Liver (tissue), 9 donors: ENCODE measurements around the gene NTNG1. TPM values are rescaled to one million over a fixed set of nuclear protein-coding genes. Genes with fewer than 3 reads are reported as not detected.

ENCODE experiments used
- DNase-seq: peaks from one replicate; pipeline ENCODE4 v3.0.0-alpha.2; 2017; ENCODE audit warnings: low spot score
- H3K27ac ChIP-seq, 2 donors: one replicate each; pipeline ENCODE4 v1.7.0; 2013; ENCODE audit warnings: inconsistent platforms in 2 of 2, low read length in 2 of 2, control low read depth in 1 of 2, low read depth in 1 of 2, mild to moderate bottlenecking in 1 of 2
- H3K27me3 ChIP-seq, 4 donors: one replicate each; pipeline versions ENCODE4 v1.6.1 to v1.7.0; 2013; ENCODE audit warnings: low read length in 3 of 4, inconsistent platforms in 1 of 4, mild to moderate bottlenecking in 1 of 4, moderate library complexity in 1 of 4; ENCODE audit not compliant: control insufficient read depth in 4 of 4, insufficient read depth in 4 of 4
- H3K36me3 ChIP-seq, 4 donors: one replicate each; pipeline versions ENCODE4 v1.6.1 to v1.7.0; 2013; ENCODE audit warnings: low read length in 3 of 4, mild to moderate bottlenecking in 3 of 4, low read depth in 1 of 4, moderate library complexity in 1 of 4; ENCODE audit not compliant: control insufficient read depth in 4 of 4, insufficient read depth in 3 of 4
- H3K4me1 ChIP-seq, 4 donors: one replicate each; pipeline versions ENCODE4 v1.6.1 to v1.7.0; 2013; ENCODE audit warnings: low read length in 3 of 4, mild to moderate bottlenecking in 3 of 4, moderate library complexity in 1 of 4; ENCODE audit not compliant: control insufficient read depth in 4 of 4, insufficient read depth in 4 of 4
- H3K4me3 ChIP-seq, 3 donors: one replicate each; pipeline versions ENCODE4 v1.6.1 to v1.7.0; 2013; ENCODE audit warnings: low read length in 3 of 3, control low read depth in 1 of 3, low read depth in 1 of 3, mild to moderate bottlenecking in 1 of 3
- H3K9ac ChIP-seq, 2 donors: one replicate each; pipeline ENCODE4 v1.7.0; 2013; ENCODE audit warnings: low read length in 2 of 2, mild to moderate bottlenecking in 2 of 2, moderate library complexity in 2 of 2, control low read depth in 1 of 2, low read depth in 1 of 2
- H3K9me3 ChIP-seq, 4 donors: one replicate each; pipeline versions ENCODE4 v1.6.1 to v1.7.0; 2013; ENCODE audit warnings: low read length in 3 of 4; ENCODE audit not compliant: control insufficient read depth in 4 of 4
- EGR1 ChIP-seq, 2 donors: IDR thresholded peaks; 2 replicates each; pipeline ENCODE4 v1.6.1; 2016 to 2018; ENCODE audit warnings: antibody characterized with exemption in 2 of 2, low read depth in 2 of 2
- FOXA2 ChIP-seq: IDR thresholded peaks from 2 replicates; pipeline ENCODE4 v1.6.1; 2016; ENCODE audit warnings: antibody characterized with exemption
- GABPA ChIP-seq, 2 donors: IDR thresholded peaks in 1 of 2; conservative IDR thresholded peaks in 1 of 2; 2 replicates each; pipeline ENCODE4 v1.6.1; 2016; ENCODE audit warnings: antibody characterized with exemption in 2 of 2, mild to moderate bottlenecking in 1 of 2, moderate library complexity in 1 of 2
- HNF4A ChIP-seq, 2 donors: conservative IDR thresholded peaks; 2 replicates each; pipeline ENCODE4 v1.6.1; 2016; ENCODE audit warnings: antibody characterized with exemption in 2 of 2, mild to moderate bottlenecking in 2 of 2
- HNF4G ChIP-seq: IDR thresholded peaks from 2 replicates; pipeline ENCODE4 v1.6.1; 2016; ENCODE audit warnings: antibody characterized with exemption
- JUND ChIP-seq, 2 donors: IDR thresholded peaks; 2 replicates each; pipeline ENCODE4 v1.6.1; 2016; ENCODE audit warnings: antibody characterized with exemption in 2 of 2
- MAX ChIP-seq: IDR thresholded peaks from 2 replicates; pipeline ENCODE4 v1.6.1; 2016; ENCODE audit warnings: antibody characterized with exemption
- NR2F2 ChIP-seq: IDR thresholded peaks from 2 replicates; pipeline ENCODE4 v1.6.1; 2016; ENCODE audit warnings: antibody characterized with exemption
- RAD21 ChIP-seq, 2 donors: IDR thresholded peaks; 2 replicates each; pipeline ENCODE4 v1.6.1; 2016; ENCODE audit warnings: antibody characterized with exemption in 2 of 2, mild to moderate bottlenecking in 2 of 2
- RXRA ChIP-seq, 2 donors: IDR thresholded peaks; 2 replicates each; pipeline ENCODE4 v1.6.1; 2017 to 2018; ENCODE audit warnings: antibody characterized with exemption in 2 of 2, mild to moderate bottlenecking in 1 of 2
- SP1 ChIP-seq: IDR thresholded peaks from 2 replicates; pipeline ENCODE4 v1.6.1; 2018; ENCODE audit warnings: antibody characterized with exemption, mild to moderate bottlenecking
- YY1 ChIP-seq: IDR thresholded peaks from 2 replicates; pipeline ENCODE4 v1.6.1; 2016; ENCODE audit warnings: antibody characterized with exemption, mild to moderate bottlenecking
- WGBS: extraction: QIAGEN DNeasy Blood & Tissue Kit; methylation state at CpG from one replicate; pipeline ENCODE4 v1.1.7; 2013; 5-methylcytosine and 5-hydroxymethylcytosine counted together
- polyA plus RNA-seq, 2 donors: library from polyadenylated mRNA; stranded (reverse) in 1 of 2; unstranded in 1 of 2; fragments of 200-250 nt in 1 of 2; fragments of >200 nt in 1 of 2; fragmentation: Nextera tagmentation in 1 of 2; extraction: Ambion mirVana in 1 of 2; gene quantifications; one replicate each; pipeline versions ENCODE4 v1.2.1 to v1.2.3, GENCODE V29; 2013 to 2015
- total RNA-seq, 2 donors: library from RNA; depleted of rRNA; stranded (reverse); fragments of >200 nt; gene quantifications; one replicate each; pipeline ENCODE4 v1.2.3, GENCODE V29; 2014
- TF ChIP-seq, protein P1 (sequence below): IDR thresholded peaks from 2 replicates; pipeline ENCODE4 v1.6.1; 2016; ENCODE audit warnings: antibody characterized with exemption
- TF ChIP-seq, protein P2 (sequence below): IDR thresholded peaks from 2 replicates; pipeline ENCODE4 v1.6.1; 2016; ENCODE audit warnings: antibody characterized with exemption, mild to moderate bottlenecking
- TF ChIP-seq, protein P3 (sequence below): IDR thresholded peaks from 2 replicates; pipeline ENCODE4 v1.6.1; 2016; ENCODE audit warnings: antibody characterized with exemption
- TF ChIP-seq, protein P4 (sequence below): fragments of 150-350 bp; IDR thresholded peaks from 2 replicates; pipeline ENCODE4 v1.5.1; 2017; ENCODE audit warnings: improper control_type of control experiment, low read depth, low read length; ENCODE audit not compliant: missing input control
- donor health status: healthy.
- donor health status: healthy.
- donor health status: healthy.
- donor health status: healthy.
- donor health status: healthy.

Gene NTNG1
- total and polyA plus RNA-seq, 4 donors = under 0.01 TPM; not detected in 2

DNA sequence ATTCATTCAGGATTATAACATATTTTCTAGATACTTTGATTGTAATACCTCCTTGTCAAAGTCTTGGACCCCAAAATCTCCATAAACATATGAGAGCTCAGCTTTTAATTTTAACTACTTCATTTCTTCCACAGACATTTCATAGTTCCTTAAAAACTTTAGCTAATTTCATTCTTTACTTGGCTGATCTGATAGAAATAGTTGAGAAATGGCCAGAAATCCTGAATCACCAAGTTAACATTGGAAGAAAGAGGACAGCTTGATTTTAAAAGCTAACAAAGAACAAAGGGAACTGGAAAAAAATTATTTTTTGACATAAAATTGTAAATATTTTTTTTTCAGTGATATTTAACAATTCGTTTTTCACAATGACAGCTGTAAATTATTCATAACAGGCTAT lies 216.5 kb downstream of the NTNG1 start (continued):
- TF ChIP-seq FOXA2 (no peak), EGR1 (IDR thresholded peaks at IDR 0.05; ENCODE audit: low read depth in 2 of 2) (no peak), GABPA (IDR thresholded peaks at IDR 0.05 in 1 of 2, conservative IDR thresholded peaks at IDR 0.05 in 1 of 2) (no peak)

- H3K36me3 ChIP-seq = no peaks in the 10 kb centered on the region
These were observed 217.9 kb downstream of the NTNG1 start for GRCh38 chr1:107358619-107359327.

GRCh38 chr1:107359472-107360241 lies 218.8 kb downstream of the NTNG1 start:
- H3K9me3 ChIP-seq = no peaks in the 10 kb centered on the region
- no peaks in the 10 kb centered on the region for H3K27me3 ChIP-seq
- no peaks in the 10 kb centered on the region for H3K4me1 ChIP-seq
- H3K36me3 ChIP-seq = no peaks in the 10 kb centered on the region
- no peak overlapping the region for H3K9ac ChIP-seq
- no peak overlapping the region for H3K27ac ChIP-seq
- WGBS = 40% methylated on average over 5 of the region's 5 CpGs
- no peak for TF ChIP-seq MAX
- TF ChIP-seq, protein P1, sequence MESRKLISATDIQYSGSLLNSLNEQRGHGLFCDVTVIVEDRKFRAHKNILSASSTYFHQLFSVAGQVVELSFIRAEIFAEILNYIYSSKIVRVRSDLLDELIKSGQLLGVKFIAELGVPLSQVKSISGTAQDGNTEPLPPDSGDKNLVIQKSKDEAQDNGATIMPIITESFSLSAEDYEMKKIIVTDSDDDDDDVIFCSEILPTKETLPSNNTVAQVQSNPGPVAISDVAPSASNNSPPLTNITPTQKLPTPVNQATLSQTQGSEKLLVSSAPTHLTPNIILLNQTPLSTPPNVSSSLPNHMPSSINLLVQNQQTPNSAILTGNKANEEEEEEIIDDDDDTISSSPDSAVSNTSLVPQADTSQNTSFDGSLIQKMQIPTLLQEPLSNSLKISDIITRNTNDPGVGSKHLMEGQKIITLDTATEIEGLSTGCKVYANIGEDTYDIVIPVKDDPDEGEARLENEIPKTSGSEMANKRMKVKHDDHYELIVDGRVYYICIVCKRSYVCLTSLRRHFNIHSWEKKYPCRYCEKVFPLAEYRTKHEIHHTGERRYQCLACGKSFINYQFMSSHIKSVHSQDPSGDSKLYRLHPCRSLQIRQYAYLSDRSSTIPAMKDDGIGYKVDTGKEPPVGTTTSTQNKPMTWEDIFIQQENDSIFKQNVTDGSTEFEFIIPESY = no peak
- no peak for TF ChIP-seq RXRA (IDR thresholded peaks at IDR 0.05)
- TF ChIP-seq GABPA (IDR thresholded peaks at IDR 0.05 in 1 of 2, conservative IDR thresholded peaks at IDR 0.05 in 1 of 2) = no peak
- TF ChIP-seq EGR1 (IDR thresholded peaks at IDR 0.05; ENCODE audit: low read depth in 2 of 2) = no peak
- TF ChIP-seq HNF4A (conservative IDR thresholded peaks at IDR 0.05) = no peak
- no peak for TF ChIP-seq RAD21 (IDR thresholded peaks at IDR 0.05)
- no peak for TF ChIP-seq NR2F2
- no peak for TF ChIP-seq JUND (IDR thresholded peaks at IDR 0.05)
- TF ChIP-seq, protein P2, sequence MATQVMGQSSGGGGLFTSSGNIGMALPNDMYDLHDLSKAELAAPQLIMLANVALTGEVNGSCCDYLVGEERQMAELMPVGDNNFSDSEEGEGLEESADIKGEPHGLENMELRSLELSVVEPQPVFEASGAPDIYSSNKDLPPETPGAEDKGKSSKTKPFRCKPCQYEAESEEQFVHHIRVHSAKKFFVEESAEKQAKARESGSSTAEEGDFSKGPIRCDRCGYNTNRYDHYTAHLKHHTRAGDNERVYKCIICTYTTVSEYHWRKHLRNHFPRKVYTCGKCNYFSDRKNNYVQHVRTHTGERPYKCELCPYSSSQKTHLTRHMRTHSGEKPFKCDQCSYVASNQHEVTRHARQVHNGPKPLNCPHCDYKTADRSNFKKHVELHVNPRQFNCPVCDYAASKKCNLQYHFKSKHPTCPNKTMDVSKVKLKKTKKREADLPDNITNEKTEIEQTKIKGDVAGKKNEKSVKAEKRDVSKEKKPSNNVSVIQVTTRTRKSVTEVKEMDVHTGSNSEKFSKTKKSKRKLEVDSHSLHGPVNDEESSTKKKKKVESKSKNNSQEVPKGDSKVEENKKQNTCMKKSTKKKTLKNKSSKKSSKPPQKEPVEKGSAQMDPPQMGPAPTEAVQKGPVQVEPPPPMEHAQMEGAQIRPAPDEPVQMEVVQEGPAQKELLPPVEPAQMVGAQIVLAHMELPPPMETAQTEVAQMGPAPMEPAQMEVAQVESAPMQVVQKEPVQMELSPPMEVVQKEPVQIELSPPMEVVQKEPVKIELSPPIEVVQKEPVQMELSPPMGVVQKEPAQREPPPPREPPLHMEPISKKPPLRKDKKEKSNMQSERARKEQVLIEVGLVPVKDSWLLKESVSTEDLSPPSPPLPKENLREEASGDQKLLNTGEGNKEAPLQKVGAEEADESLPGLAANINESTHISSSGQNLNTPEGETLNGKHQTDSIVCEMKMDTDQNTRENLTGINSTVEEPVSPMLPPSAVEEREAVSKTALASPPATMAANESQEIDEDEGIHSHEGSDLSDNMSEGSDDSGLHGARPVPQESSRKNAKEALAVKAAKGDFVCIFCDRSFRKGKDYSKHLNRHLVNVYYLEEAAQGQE = no peak
- TF ChIP-seq, protein P3, sequence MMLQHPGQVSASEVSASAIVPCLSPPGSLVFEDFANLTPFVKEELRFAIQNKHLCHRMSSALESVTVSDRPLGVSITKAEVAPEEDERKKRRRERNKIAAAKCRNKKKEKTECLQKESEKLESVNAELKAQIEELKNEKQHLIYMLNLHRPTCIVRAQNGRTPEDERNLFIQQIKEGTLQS = no peak
- TF ChIP-seq HNF4G = no peak
- H3K4me3 ChIP-seq = no peak overlapping the region
- no peak for DNase-seq

More at GRCh38 chr1:107358619-107359327, 217.9 kb downstream of the NTNG1 start:
- H3K27ac ChIP-seq = no peak overlapping the region
- WGBS = 57% methylated on average over 5 of the region's 5 CpGs
- no peak overlapping the region for H3K9ac ChIP-seq
- no peaks in the 10 kb centered on the region for H3K27me3 ChIP-seq
- H3K9me3 ChIP-seq = no peaks in the 10 kb centered on the region
- no peak for TF ChIP-seq GABPA (IDR thresholded peaks at IDR 0.05 in 1 of 2, conservative IDR thresholded peaks at IDR 0.05 in 1 of 2)
- TF ChIP-seq MAX = no peak
- TF ChIP-seq, protein P4, sequence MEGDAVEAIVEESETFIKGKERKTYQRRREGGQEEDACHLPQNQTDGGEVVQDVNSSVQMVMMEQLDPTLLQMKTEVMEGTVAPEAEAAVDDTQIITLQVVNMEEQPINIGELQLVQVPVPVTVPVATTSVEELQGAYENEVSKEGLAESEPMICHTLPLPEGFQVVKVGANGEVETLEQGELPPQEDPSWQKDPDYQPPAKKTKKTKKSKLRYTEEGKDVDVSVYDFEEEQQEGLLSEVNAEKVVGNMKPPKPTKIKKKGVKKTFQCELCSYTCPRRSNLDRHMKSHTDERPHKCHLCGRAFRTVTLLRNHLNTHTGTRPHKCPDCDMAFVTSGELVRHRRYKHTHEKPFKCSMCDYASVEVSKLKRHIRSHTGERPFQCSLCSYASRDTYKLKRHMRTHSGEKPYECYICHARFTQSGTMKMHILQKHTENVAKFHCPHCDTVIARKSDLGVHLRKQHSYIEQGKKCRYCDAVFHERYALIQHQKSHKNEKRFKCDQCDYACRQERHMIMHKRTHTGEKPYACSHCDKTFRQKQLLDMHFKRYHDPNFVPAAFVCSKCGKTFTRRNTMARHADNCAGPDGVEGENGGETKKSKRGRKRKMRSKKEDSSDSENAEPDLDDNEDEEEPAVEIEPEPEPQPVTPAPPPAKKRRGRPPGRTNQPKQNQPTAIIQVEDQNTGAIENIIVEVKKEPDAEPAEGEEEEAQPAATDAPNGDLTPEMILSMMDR = no peak
- TF ChIP-seq EGR1 (IDR thresholded peaks at IDR 0.05; ENCODE audit: low read depth in 2 of 2) = no peak
- TF ChIP-seq RAD21 (IDR thresholded peaks at IDR 0.05) = no peak
- no peak for TF ChIP-seq RXRA (IDR thresholded peaks at IDR 0.05)
- TF ChIP-seq YY1 = no peak
- no peak for TF ChIP-seq SP1
- no peak for DNase-seq
- H3K4me1 ChIP-seq = no peaks in the 10 kb centered on the region
- no peak overlapping the region for H3K4me3 ChIP-seq
